GM18517 (cell line): ENCODE measurements around the gene SEC22B.
A peak's percentile ranks its signal among the peaks of the same experiment; 100 is the strongest.
"Not testable (repeated sequence)": the region's sequence is repeated elsewhere in the genome, so short reads cannot be mapped to it uniquely, and the experiment has no call there.

Experiments used
- ATAC-seq: cut with Tn5 transposase; IDR thresholded peaks from one replicate; pipeline ENCODE4 v1.9.1; 2021; ENCODE audit warnings: mild to moderate bottlenecking, moderate library complexity; ENCODE audit not compliant: unreplicated experiment

SEC22B gene

DNA sequence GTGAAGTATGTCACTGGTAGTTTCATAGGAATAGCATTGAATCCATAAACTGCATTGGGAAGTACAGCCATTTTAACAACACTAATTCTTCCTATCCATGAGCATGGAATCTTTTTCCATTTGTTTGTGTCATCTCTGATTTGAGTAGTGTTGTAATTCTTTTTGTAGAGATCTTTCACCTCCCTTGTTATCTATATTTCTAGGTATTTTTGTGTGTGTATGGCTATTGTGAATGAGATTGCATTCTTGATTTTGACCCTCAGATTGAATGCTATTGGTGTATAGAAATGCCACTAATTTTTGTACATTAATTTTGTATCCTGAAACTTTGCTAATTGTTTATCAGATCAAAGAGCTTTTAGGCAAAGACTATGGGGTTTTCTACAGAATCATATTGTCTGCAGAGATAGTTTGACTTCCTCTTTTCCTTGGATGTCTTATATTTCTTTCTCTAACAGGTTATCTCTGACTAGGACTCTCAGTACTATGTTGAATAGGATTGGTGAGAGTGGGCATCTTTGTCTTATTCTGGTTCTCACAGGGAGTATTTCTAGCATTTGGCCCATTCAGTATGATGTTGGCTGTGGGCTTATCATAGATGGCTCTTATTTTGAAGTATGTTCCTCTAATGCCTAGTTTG is 26.8 kb downstream of the SEC22B start:
- not testable (repeated sequence) for ATAC-seq

DNA sequence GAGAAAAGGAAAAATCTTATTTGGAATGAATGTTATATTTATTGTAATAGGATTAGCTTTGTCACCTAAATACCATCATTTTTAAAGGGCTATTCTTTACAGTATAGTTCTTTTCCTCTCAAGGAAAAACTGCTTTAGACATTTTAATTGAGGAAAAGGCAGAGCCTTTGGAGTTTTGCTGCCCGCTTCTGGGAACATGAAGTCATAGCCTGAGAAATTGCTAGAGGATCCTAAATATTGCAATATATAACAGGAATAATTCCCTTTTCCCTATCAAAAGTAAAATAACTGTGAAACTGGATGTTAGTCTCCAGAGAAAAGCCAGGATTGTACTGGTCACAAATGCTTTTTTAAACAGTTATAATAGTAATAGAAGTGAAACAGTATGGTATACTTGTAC is 30.5 kb downstream of the SEC22B start:
- ATAC-seq, result not testable (repeated sequence)

DNA sequence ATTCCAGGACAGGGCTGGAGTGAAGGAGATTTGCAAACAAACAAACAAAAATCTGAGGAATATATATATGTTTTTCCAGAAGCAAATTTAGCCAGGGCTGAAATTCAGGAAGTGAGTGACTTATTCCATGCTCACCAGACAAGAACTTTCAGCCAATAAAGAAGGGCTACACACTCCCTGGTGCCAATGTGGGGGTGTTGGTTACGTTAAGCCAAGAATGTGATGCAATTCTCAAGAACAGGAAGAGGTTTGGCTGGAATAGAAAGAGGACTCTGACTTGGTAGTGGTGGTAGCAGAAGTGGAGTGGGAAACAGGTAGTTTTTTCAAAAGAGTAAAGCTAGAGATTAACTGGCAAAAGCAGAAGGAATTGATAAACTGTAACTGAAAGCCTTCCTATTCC is 31.7 kb downstream of the SEC22B start:
- ATAC-seq, result not testable (repeated sequence)

DNA sequence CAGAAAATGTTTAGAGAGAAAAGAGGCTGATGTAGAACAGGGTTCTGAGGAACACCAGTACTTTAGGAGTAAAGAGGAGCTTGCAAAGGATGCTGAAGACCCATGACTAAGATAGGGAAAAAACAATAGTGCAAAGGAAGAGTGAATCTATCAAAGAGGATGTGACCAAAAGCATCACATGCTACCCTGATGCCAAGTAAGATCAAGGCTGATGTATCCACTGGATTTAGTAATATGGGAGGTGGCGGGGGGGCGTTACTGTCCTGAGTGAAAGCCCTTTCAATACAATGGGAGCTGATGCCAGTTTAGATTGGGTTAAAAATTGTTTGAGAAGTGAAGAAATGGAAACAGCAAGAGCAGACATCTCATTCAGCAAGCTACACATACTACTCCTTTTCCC is 32.2 kb downstream of the SEC22B start:
- not testable (repeated sequence) for ATAC-seq

DNA sequence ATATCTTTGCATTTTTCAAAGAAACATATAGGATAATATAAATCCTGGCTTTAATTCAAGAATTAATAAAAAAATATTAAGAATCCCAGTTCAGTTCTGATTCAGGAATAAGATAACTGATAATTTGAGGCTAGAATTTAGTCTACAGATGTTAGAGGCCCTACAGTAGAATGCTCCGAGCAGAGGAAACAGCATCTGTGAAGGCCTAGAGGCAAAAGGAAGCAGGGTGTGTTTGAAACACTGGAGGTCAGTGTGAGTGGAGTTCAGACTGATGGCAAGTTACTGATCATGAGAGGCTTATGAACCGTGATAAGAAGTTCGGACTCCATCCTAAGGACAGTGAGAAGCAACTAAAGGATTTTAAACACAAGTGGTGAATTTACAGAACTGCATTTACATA is 33.0 kb downstream of the SEC22B start:
- not testable (repeated sequence) for ATAC-seq

DNA sequence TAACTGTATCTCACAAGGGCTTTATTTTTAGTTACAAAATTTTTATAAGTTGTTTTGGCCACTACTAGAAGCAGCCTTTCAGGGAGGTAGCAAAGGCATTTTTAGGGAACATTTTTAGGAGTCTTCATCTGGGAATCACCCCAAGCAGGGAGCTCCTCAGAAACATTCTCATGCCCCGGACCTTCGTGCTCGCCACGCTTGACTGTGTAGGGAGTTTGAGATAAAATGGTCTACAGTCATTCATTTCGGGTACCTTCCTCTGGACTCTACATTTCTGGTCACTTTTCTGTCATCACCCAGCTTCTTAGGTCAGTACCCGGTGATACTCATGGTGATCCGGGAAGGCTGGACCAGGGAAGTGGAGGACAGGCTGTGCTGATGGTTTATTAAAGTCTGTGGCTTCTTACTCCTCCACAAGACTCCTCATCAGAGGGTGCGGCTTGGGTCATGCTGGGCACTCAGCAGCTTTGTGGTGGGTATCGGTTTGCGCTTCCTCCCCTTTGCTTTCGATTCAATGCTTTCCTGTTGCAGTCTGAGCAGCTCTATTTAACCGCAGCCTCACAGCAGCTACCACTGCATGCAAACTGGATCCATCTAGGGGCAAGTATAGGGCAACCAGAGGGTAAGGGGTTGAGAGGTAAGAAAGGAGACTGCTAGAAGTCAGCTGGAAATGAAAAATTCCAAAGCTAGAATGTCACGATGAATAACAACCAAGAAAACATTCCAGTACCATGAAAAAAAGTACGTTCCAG is 33.6 kb downstream of the SEC22B start:
- ATAC-seq, result peak; percentile 100

DNA sequence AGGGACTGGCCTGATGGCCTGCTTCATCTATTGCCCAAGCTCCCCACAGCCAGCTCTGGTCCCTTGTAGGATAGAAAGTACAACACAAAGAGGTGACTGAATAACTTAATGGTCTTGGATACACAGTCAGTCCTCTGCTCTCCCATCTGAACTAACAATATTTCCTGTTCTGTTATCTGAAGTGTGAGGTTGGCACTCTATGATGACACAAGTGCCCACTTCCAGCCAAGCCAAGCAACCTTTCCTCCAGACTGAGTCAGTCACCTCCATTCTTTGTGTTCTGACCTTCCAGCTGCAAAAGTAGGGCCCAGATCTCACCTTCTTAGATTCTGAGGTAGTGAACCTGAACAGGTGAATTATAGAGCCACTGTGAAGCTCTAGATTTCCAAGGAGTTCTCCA is 34.5 kb downstream of the SEC22B start:
- not testable (repeated sequence) for ATAC-seq

DNA sequence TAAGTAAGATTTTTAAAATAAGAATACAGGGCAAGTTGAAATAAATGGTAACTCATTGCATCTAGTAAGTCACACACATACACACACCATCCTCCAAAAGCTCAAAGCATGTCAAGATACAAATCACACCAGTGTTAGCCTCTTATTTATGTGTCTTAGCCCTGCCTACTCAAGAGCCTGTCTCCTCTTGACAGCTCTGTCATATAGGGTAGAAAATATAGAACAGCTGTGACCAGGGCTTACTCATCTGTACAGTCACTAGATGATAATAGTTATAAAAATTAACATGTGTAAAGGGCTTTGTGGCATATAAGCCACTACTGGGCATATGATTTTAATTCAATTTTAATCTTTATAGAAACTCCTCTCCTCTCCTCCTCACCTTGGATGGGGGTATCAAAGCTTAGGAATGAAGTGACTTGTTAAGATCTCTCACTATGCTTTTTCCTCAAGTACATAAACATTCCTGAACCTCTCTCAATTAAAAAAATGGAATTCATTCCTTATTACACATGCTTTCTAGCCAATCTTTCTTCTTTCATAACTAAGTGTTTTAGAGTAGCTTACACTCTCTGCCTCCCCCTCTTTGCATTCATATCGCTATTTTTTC is 35.6 kb downstream of the SEC22B start:
- ATAC-seq, result not testable (repeated sequence)

DNA sequence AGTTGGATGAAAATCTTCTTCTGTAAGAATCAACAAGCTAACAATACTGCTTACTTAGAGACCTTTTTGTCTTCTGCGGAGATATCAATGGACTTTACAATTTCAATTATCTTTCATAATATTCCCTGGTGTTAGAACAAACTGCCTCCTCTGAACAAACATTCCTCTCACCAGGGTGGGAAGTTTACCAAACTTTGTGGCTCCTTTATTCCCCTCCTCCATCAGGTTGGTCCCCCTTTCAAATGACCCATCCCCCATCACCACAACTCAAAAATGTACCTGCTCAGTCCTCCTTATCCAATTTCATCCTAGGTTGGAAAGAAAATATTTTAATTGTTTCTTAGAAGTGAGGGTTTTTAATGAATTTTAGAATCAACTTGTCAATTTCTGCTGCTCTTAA is 40.2 kb downstream of the SEC22B start:
- not testable (repeated sequence) for ATAC-seq

DNA sequence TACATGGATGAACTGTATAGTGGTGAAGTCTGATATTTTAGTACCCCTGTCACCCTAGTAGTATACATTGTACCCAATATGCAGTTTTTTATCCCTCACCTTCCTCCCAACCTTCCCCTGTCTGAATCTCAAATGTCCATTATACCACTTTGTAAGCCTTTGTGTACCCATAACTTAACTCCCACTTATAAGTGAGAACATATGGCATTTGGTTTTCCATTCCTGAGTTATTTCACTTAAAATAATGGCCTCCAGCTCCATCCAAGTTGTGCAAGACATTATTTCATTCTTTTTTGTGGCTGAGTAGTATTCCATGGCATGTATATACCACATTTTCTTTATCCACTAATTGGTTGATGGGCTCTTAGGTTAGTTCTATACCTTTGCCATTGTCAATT is 42.4 kb downstream of the SEC22B start:
- ATAC-seq, result not testable (repeated sequence)

DNA sequence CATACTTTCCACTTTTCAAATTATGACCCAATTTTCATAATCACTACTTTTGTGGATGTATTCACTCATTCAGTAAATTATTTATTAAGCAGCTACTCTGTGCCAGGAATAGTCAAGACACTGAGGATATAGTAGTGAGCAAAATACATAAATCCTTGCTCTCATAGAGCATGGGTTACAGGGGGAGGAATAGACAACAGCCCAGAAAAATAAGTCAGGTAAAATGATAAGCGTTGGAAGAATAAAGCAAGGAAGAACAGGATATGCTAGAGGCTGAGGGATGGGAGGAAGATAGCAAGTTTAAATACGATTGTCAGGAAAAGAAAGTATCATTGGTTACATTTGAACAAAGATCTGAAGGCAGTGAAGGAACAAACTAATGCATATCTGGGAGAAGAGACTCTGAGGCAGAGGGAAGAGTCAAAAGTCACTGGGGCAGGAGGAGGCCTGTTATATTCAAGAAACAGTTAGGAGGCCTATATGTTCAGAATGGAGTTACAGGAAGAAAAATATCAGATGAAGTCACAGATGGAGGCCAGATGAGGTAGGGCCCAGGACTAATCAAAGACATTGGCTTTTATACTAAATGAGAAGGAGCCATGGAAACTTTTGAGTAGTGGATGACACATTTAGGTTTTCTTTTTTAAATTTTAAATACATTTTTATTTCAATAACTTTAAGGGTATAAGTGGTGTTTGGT is 42.9 kb downstream of the SEC22B start:
- no peak for ATAC-seq

DNA sequence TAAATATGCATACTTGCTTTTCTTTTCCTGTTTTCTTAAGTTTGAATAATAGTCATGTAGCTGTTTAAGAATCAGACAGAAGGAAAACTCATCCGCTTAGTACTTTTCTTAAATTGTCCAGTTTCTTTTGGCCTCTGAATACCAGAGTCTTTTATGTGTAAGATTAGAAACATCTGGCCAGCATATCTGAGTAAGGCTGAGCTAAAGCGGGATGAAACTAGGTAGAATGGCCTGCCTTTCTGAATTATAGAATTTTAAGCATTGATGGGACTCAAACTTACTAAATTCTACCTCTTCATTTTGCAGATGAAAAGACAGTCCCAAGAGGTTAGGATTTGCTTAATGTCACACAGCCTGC is 43.9 kb downstream of the SEC22B start:
- not testable (repeated sequence) for ATAC-seq

DNA sequence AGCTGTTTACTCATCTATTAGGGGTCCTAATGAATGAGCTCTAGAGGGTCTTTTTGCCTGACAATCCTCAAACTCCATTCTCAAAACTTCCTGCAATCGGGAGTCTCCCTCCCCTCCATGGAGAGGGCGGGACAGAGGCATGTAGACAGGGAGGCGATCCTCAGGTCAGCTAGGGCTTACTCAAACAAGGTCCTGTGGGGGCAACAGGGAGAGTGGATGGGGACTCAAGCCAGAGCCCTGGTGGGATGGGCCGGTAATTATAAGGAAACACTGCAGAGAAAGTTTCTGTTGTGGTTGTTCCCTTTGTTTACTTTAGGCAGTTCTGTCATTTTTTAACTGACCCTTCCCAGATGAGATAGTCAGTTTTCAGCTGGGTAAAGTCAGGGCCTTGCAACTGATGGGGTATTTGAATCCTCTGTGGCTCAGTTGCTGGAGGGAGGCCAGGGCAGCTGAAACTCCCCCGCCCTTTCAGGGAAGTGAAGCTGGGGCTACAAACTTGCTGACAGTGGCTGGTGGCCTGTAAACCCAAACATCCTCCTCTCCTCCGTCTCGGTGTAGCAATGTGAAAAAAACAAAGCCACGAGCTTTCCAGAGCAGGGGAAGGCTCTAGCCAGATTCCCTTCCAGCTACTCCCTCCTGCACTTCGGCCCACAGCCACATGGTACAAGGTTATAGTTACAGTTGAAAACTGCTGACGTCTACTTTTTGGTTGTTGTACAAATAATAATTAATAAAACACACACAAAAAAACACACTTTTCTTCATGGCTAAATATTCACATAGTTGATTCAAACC is 44.5 kb downstream of the SEC22B start:
- not testable (repeated sequence) for ATAC-seq

DNA sequence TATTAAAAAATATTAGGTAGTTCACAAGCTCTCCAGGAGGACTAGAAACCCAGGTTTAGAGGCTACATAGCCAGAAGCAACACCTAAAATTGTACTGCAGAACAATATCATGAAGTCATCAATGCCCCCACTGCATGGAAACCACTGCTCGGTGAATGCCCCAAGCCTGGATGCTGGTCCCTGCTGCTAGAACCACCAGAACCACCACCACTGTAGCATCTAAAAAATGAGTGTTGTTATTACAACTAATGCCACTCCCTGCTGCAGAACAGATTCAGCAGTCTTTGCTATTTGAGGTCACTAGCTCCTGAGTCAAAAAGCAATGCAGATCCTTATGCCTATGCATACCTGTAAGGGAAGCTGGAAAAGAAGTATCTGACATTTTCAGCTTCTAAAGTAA is 48.4 kb downstream of the SEC22B start:
- ATAC-seq, result not testable (repeated sequence)

DNA sequence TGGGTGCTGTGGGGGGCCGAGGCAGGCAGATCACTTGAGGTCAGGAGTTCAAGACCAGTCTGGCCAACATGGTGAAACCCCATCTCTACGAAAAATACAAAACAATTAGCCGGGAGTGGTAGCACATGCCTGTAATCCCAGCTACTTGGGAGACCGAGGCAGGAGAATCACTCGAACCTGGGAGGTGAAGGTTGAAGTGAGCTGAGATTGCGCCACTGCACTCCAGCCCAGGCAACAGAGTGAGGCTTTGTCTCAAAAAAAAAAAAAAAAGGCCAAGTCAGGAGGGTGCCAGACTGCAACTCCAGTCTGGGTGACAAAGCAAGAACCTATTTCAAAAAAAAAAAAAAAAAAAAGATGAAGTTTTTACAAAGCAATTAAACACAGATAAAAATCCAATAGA is 50.1 kb downstream of the SEC22B start:
- ATAC-seq, result not testable (repeated sequence)

DNA sequence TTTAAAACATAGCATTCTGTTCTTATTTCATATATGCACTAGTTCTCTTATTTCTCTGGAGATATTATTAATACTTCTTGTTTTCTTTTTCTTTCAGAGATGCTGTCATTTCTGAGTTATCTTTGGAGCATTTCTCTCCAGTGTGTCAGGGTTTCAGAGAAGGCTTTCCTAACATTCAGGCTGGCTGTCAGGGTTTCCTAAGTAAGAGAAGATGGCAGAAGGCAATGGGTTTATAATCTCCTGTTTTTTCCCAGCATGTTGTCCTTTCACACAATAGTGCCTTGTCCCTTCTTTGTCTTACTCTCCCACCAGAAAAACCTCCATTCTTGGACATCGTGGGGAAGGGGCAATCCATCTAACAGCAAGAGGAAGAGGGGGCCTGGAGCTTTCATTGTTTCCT is 51.7 kb downstream of the SEC22B start:
- ATAC-seq, result not testable (repeated sequence)

DNA sequence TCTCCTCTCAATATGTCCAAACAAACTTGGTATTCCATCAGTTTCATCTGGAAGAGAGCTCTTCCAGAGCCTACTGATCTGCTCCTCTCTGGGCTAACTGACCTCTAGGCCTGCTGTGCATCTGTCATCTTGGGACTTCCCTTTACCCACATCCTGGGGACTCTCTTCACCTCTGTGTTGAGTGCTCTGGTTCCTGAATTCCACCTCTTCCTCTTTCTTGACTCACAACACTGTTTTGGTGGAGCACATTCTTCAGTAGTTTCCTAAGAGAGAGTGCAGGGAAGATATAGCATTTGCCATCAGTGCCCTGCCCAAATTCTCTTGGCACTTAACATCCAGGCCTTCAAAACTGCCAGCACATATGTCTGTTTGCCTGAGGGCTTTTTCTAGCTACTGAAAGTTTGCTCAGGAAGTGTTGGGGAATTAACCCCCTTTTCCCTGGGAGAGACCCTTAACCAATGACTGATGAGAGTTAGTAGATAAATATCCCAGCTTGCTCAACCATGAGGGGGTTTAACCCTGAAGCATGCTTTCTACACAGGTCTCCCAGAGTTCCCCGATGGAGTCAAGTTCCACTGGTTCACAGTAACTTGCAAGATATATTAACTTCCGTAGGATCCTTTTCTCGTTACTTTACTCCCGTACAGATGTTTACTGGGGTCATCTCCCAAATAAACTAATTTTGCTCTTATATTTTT is 52.4 kb downstream of the SEC22B start:
- peak; percentile 40 for ATAC-seq

DNA sequence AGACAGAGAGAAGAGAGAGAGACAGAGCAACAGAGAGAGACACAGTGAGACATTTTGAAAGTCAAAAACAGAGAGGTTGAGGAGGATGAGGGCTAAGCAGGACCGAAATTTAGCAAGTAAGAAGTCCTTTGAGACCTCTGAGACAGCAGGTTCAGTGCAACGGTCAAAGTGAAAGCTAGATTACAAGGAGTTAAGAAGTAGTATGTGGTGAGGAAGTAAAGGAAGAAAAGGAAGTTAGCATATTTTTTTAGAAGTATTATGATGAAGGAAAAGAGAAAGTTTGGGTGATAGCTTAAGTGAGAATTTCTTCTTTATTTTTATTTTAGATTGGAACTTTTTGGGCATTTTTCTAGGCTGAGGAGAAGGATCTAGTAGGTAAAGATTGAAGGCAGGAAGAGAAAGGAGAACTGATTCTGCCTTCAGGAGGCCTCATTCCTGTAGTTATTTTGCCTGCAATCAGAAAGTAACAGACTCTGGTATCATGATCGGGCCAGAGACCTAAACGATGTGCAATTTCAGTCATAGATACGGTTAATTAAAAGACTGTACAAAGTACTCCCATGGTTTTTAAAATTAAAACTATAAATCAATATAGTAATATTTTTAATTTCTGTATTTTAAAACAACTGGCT is 53.9 kb downstream of the SEC22B start:
- ATAC-seq, result peak; percentile 85

DNA sequence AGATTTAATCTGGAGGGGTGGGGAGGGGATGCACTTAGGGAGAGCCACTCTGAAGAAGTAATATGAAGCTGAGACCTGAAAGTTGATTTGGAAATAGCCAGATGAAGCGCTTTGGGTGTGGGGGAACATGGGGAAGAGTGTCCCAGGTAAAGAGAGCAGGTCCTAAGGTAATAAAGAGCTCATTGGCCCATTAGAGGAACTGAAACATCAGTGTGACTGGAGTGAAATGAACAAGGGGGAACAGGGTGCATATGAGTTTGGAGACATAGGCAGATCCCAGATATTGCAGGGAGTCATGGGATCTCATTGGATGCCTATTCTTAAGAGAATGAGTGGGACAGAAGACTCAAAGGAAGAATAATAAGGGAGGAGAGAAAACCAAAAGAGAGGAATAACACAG is 54.5 kb downstream of the SEC22B start:
- not testable (repeated sequence) for ATAC-seq

DNA sequence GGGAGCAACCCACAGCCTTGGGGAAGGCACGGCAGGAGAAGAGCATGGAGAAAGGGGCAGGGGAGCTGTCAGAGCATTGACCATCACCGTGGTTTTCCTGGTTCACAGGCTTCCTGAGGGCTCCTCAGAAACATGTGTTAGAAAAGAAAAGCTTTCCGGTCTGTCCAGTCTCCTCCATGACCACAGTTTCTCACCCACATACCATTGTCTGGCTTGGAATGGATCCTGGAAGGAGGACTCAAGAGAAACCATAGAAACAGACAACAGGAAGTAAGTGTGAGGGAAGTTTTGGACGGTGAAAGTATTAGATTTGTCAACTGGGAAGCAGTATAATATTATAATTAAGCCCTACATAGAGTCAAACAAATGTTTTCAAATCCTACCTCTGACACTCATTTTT is 55.8 kb downstream of the SEC22B start:
- not testable (repeated sequence) for ATAC-seq
